Forelimb muscle (tissue), 1 donor: Measurements from ENCODE around the gene TMEM14A. TPM values are rescaled to one million over a fixed set of nuclear protein-coding genes. Genes with fewer than 3 reads are reported as not detected.
"Not testable (repeated sequence)": the region's sequence is repeated elsewhere in the genome, so short reads cannot be mapped to it uniquely, and the experiment has no call there.

ENCODE experiments used
- DNase-seq: peaks from one replicate; pipeline ENCODE4 v3.0.0-alpha.2; 2013; ENCODE audit warnings: low read depth
- polyA plus RNA-seq: library from polyadenylated mRNA; unstranded; fragments of 120-200 nt; gene quantifications from one replicate; pipeline ENCODE4 v1.2.1, GENCODE V29; 2013; ENCODE audit not compliant: insufficient read length

The TMEM14A gene
- polyA plus RNA-seq, 1 donor = 14.5 TPM

DNA sequence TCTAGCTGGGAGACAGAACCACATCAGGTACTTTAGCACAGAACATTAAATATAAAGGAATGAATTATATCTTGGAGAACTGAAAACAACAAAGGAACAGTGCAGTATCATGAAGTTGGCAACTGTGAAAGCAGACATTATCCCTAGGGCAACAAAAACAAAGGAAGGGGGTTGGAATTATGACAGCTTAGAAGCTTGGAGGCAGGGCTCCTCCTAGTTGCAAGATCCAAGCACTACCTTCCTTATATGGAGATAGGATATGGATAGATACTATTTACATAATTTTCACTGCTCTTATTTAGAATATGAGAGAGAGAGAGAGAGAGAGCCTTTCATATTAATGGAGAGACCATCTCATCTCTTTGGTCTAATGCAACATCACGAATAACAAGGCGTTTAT lies 27.0 kb downstream of the TMEM14A start:
- DNase-seq = no peak

DNA sequence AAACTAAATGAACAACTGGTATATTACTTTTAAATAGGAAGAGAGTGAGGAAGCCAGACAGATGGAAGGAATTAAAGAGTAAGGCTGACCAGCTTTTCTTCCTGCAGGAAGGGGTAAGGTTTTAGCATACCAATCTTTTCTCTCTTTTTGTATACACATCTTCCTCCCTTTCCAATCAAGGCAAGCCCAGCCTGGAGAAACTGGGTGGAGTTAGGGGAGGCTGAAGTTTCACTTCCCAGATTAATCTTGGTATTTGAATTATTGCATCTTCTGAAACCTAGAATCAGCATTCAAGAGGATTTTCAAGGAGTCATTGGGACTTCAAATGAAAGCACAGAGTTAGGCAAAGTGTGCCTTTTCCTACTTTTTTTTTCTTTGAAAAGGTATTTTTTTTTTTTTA lies 33.1 kb downstream of the TMEM14A start:
- no peak for DNase-seq

DNA sequence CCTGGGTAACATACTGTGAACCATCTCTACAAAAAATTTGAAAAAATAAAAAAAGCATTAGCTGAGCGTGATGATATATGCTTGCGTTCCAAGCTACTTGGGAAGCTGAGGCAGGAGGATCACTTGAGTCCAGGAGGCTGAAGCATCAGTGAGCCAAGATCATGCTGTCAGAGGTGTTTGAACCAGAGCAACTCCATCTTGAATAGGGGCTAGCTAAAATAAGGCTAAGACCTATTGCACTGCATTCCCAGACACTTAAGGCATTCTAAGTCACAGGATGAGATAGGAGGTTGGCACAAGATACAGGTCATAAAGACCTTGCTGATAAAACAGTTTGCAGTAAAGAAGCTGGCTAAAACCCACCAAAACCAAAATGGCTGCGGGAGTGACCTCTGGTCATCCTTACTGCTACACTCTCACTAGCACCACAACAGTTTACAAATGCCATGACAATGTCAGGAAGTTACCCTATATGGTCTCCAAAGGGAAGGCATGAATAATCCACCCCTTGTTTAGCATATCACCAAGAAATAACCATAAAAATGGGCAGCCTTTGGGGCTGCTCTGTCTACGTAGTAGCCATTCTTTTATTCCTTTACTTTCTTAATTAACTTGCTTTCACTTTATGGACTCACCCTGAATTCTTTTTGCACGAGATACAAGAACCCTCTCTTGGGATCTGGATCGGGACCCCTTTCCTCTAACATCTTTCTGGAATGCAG lies 34.0 kb downstream of the TMEM14A start:
- not testable (repeated sequence) for DNase-seq

DNA sequence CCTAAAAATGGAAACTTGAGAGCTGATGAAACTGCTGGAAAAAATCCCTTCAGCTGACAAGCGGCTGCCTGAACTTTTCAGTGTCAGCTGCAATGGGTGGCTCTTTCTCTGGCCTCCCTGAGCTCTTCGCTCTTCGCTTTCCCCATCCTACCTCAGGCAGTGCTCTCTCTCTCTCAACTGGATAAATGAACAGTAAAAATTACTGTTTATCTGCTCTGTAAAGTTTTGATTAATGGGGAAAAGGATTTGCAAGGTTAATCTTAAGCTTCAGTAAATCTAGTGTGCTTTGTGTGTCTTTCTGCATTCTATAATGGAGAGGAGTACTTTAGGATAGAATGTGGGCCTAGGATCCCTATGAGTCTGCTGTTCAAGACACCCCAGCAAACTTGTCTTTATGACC lies 35.1 kb downstream of the TMEM14A start:
- DNase-seq = no peak

DNA sequence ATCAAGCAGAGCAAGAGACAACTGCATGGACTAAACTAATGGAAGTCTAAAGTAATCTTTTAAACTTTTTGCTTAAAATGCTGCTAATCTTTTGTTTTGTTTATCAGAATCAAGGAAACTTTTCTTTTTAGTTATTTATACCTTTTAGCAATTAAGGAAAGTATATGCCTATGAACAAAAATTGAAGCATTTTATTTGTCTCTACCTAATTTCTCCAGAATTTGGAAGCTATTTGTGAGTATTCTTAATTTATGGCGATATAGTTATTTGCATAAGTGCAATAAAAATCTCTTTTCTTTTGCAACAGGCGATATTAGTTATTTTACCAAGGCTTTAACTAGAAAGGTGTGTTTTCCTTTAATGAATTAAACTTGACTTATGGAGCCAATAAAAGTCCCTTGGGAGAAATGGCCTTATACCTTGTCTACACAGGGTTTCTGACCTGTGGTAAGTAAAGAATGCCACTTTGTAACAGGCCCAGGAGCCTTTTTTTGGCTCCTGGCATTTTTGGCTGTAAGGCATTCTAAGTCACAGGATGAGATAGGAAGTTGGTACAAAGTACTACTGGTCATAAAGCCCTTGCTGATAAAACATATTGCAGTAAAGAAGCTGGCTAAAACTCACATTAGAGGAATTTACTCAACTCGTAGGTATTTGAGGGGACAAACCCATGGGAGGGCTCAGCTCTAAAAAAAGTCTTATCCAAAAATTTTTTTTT lies 37.2 kb downstream of the TMEM14A start:
- DNase-seq = no peak

DNA sequence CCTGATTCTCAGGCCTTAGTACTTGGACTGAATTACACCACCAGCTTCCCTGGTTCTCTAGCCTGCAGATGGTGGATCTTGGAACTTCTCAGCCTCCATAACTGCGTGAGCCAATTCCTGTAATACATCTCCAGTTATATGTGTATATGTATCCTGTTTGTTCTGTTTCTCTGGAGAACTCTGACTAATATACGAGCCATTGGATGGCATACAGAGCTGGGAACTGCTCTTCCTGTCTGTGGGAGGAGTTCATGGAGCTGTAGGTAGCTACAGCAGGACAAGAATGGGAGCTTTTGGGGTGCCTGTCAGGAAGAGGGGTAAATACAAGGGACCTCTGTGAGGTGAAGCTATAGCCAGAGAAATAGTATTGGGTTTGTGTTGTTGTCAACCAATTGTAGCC lies 41.2 kb downstream of the TMEM14A start:
- no peak for DNase-seq

DNA sequence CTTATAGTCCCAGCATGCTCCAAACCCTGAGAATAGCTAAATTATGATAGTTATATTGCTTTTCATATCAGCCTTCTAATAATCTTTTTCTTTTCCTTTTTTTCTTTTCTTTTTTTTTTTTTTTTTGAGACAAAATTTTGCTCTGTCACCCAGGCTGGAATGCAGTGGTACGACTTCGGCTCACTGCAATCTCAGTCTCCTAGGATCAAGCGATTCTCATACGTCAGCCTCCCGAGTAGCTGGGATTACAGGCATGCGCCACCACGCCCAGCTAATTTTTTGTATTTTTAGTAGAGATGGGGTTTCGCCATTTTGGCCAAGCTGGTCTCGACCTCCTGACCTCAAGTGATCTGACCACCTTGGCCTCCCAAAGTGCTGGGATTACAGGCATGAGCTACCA lies 43.8 kb downstream of the TMEM14A start:
- DNase-seq = not testable (repeated sequence)

DNA sequence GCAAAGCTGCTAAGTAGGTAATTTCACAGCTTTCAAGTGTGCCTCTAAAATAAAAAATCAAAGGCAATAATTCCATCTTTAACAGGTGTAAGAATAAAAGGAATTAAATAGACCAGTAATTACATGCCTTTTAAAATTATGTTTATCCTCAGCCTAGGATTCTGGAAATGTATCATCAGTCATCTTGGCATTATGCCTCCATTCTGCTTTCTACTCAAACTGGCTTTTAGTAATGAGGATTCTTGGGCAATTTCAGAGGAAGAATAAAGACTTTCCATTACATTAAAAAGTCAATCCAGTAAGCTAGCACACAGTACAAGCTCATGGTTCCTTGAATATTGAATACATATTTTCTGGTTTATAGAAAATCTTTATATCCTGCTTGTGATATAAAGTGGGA lies 47.6 kb downstream of the TMEM14A start:
- no peak for DNase-seq

DNA sequence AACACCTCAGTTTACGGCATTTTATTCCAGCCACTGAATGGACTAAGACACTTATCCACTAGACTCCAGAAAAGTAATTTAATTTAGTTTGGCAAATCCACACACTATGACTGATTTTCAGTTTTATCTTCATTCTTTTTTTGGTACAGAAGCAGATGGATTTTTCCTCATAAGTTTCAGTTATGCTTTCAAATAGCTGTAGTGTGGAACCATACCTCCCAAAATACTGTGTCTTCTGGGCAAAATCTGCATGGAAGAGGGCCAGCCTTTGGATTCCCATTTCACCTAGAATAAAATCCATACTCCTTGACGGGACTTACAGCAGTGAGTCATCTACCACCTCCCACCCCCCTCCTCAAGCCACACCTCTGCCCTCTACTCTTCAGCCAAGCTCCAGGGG lies 49.4 kb downstream of the TMEM14A start:
- no peak for DNase-seq

DNA sequence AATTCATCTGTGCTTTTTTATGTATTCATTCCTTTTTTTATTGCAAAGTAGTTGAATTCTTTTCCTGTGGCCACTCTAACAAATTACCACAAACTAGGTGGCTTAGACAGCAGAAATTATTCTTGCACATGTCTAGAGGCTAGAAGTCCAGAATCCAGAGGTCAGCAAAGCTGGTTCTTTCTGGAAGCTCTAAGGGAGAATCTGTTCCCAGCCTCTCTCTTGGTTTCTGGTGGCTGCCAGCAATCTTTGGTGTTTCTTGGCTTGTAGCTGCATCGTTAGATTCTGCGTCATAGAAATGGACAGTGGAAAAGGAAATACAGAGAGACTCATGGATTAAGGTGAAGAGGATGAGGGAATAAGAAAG lies 53.1 kb downstream of the TMEM14A start:
- DNase-seq = no peak

DNA sequence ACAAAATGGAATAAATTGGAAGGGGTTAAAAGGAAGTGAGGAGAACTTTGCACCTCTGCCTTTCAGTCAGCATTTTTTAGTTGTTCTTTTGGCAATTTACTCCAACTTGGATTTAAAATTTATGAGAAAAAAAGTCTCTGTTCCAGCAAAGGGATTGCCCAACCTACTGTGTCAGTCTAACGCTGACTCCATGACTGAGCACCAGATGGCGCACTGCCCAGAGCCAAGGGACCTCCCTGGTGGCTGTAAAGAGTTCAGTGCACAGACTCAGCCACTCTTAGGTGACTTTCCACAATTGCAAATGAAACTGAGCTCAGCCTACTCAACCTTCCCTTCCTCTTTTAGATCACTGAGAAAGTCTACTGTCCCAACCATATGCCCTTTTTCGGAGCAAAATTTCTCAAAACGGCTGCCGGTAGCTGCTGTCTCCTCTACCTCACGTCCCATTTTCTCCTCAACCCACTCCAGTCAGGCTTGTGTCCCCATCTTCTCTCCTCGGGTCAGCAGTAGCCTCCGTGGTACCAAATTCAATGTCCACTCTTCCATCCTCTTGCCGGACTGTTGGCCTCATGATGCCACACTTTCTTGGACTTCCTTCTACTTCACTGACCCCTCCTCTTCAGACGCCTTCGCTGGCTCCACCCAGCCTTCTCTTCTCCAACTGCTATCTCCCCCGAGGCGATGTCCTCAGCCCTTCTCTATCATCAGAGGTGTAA lies 53.7 kb downstream of the TMEM14A start:
- DNase-seq = no peak

DNA sequence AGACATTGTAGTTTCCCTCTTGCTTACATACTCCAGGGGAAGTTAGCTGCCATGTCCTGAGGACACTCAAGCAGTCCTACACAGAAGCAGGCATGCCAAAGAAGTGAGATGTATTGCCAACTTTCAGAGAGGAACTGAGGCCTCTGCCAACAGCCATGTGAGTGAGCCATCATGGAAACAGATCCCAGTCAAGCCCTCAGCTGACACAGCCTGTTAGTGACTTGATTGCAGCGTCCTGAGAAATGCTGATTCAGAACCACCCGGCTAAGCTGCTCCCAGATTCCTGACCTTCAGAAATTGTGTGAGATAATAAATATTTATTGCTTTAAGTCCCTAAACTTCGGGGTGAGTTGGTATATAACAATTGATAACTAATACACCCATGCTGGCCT lies 54.2 kb downstream of the TMEM14A start:
- no peak for DNase-seq

DNA sequence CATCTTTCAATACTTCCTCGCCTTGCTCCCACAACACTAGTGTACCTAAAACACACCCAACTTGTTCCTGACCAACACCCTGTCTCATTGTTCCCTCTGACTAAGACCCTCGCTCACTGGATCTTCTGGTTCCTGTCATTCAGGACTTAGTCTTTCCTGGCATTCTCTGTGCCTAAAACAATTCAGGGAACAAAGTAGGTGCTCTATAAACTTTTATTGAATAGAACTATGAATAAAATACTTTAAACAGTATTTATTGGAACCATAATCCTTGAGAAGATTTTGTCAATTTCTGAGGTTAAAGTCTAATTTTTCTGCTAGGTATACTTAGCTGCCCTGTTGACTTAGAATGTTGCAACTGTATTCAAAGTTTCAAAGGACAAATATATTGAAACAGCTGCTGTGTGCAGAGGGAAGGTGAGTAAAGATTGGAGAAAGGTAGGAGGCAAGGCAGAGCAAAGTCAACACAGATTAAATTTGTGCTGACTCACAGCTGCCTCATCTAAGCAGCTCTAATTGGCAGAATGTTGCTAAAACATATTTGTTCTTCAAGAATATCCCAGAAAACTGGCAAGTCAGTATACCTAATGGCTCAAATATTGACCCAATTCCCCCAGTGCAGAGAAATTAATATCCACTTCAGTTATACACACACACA lies 54.8 kb downstream of the TMEM14A start:
- no peak for DNase-seq

DNA sequence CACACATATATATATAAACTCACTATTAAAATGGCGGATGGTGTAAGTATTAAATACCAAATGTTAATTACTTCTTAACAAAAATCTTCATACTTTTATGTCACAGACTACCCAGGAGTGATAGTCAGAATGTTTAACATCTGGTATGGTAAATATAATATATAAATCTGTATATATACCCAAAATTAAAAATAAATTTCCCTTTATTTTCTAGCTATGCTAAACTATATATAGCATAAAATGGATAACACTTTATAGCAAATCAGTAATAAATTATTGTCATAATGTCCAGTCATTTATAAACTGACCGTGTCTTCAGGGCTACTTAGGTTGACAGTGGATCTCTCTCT lies 55.3 kb downstream of the TMEM14A start:
- no peak for DNase-seq

DNA sequence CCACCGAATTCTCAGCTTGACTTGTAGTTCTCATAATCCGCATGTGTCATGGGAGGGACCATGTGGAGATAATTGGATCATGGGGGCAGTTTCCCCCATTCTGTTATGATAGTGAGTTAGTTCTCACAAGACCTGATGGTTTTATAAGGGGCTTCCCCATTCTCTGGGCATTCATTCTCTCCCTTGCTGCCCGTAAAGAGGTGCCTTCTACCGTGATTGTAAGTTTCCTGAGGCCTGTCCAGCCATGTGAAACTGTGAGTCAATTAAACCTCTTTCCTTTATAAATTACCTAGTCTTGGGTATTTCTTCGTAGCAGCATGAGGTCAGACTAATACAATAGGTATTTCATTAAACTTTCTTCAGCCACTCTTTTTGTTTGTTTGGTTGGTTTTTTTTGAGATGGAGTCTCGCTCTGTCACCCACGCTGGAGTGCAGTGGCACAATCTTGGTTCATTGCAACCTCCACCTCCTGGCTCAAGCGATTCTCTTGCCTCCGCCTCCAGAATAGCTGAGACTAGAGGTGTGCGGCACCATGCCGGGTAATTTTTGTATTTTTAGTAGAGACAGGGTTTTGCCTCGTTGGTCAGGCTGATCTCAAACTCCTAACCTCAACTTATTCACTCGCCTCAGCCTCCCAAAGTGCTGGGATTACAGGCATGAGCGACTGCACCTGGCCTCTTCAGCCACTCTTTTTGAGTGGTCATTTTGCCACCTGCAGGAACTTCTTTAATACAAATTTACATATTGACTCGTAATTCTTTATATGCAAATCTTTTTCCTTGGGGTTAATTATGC lies 56.0 kb downstream of the TMEM14A start:
- no peak for DNase-seq

DNA sequence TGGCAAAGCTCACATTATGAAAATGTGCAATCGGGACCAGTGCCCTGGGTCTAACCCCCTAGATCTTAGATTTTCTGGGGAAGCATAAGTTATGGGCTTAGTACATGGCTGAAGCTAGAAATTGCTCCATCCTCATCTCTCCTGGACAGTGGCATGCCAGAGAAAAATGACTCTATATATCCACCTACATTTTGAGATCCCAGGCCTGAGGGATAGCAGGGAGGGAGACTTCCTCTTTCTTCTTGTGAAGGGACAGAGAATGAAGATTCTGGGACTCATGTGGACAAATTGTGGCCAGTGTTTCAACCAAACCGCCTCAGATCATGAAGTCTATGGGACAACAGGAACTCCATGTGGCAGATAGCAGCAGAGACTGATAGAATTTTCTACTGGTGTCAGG lies 57.0 kb downstream of the TMEM14A start:
- DNase-seq = no peak

DNA sequence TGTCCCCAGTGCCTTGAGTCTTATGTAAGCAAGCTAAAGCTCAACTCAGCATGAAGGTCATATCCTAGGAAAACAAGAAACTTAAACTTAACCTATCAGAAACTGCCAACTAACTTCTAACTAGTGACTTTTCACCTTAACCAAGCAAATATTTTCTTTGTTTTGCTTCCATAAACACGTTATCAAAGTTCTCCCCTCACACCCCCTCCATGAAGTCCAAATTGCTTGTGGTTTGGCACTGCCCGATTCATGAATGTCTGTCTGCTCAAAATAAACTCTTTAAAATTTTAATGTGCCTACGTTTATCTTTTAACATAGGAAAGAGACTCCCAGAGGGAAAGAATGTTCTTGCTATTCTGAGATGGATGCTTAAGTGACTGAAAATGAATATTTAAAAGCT lies 57.5 kb downstream of the TMEM14A start:
- no peak for DNase-seq

DNA sequence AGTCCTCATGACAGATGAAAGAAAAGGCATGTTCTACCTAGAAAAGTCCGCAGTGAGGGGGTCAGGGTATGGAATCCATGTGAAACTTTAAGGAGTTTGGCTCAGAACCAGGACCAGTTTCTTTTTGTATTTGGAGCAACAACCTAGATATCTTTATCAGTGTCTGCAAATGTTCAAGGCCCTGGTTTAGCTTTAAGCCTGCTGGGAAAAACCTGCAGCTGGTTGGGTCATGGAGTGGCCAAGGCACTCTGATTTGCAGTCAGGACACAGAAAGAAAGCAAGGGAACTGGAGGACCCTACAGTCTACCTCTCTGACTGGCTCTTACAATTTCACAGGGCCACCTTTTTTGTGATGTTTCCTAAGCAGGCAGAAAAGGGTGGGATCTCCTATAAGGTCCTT lies 58.7 kb downstream of the TMEM14A start:
- no peak for DNase-seq

DNA sequence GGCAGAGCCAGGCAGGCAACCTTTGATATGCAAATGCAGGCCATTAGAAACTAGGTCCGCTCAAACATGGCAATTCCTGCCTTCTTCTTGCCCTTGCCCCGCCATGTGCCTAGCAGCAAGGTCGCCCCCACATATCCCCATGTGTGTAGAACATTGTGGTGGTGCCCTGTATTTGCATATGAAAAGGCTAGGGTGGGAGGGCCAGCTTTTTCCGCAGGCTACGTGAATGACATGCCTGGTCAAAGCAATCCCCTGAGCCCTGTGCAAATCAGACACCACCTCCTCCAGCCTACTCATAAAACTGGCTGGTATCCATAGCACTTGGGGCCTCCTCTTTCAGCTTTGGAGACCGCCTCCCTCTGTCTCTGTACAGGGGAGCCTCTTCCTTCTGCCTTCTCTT lies 60.8 kb downstream of the TMEM14A start:
- DNase-seq = no peak

DNA sequence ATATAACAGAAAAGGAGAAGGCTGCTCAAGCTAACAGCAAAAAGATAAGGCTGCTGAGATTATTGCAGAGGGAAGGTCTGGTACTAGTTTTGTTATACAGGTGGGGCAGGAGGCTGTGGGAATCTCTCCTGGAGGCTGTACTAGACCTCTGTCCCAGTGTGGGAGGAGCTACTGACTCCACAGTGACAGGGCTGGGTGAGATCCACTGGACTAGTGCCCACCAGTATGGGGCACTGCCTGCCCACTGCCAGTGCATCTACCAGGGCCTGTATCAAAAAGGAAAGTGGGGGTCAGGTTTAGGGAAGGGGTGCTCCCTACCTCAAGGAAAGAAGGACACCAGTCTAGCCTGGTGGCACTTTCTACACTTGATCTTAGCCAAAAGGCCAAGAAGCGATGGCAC lies 62.3 kb downstream of the TMEM14A start:
- DNase-seq = no peak

DNA sequence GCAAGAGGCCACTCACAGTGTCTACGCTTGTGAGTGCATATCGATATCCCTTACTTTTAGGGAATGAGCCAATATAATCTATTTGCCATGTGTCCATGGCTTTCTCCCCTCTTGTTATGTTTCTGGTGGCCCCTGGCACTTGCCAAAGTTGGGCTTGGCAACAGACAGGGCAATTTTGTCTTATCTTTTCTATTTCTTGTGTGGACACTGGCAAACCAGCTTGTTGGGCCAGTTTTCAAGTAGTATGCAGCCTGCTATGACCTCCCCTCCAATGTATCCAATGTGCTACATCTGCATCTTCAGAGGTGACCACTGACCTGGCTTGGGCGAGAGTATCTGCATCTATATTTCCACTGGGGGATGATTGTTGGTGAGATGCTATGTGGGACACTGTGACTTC lies 63.2 kb downstream of the TMEM14A start:
- DNase-seq = no peak

DNA sequence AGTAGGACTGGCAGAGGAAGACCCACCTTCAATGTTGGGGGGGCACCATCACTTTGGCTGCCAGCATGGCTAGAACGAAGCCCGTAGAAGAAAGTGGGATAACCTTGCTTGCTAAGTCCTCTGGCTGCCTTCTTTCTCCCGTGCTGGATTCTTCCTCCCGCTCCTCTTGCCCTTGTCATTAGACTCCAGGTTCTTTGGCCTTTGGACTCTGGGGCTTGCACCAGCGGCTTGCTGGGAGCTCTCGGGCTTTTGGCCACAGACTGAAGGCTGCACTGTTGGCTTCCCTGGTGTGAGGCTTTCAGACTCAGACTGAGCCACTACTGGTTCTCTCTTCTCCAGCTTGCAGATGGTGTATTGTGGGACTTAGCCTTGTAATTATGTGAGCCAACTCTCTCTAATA lies 64.2 kb downstream of the TMEM14A start:
- no peak for DNase-seq
